BLaER1 (cell line): ENCODE measurements around the gene PPP1R17.

Experiments
- H3K27ac ChIP-seq: shearing (Covaris generic); formaldehyde crosslinking; 2 replicates; pipeline ENCODE4 v1.8.1; 2022
- H3K27me3 ChIP-seq: shearing (Covaris generic); formaldehyde crosslinking; 2 replicates; pipeline ENCODE4 v1.8.1; 2022
- H3K36me3 ChIP-seq: shearing (Covaris generic); formaldehyde crosslinking; 2 replicates; pipeline ENCODE4 v1.8.1; 2022
- H3K4me1 ChIP-seq: shearing (Covaris generic); formaldehyde crosslinking; 2 replicates; pipeline ENCODE4 v1.8.1; 2022
- H3K4me2 ChIP-seq: shearing (Covaris generic); formaldehyde crosslinking; 2 replicates; pipeline ENCODE4 v1.8.1; 2022
- H3K4me3 ChIP-seq: shearing (Covaris generic); formaldehyde crosslinking; 2 replicates; pipeline ENCODE4 v1.8.1; 2022
- H3K9ac ChIP-seq: shearing (Covaris generic); formaldehyde crosslinking; 2 replicates; pipeline ENCODE4 v1.8.1; 2022
- H3K9me3 ChIP-seq: shearing (Covaris generic); formaldehyde crosslinking; 2 replicates; pipeline ENCODE4 v1.8.1; 2022
- H4K20me1 ChIP-seq: shearing (Covaris generic); formaldehyde crosslinking; 2 replicates; pipeline ENCODE4 v1.8.1; 2022
- Cebpa-rat ChIP-seq: shearing (Covaris generic); IDR thresholded peaks from 2 replicates; pipeline ENCODE4 v1.8.1; 2022

The PPP1R17 gene

GRCh38 chr7:31664890-31665289, 22.1 kb upstream of the PPP1R17 start:
- no peak overlapping the region for H3K27ac ChIP-seq
- no peak overlapping the region for H3K4me3 ChIP-seq
- H3K4me2 ChIP-seq = no peak overlapping the region
- no peaks in the 10 kb centered on the region for H4K20me1 ChIP-seq
- no peaks in the 10 kb centered on the region for H3K36me3 ChIP-seq
- H3K27me3 ChIP-seq = no peaks in the 10 kb centered on the region
- H3K9me3 ChIP-seq = no peaks in the 10 kb centered on the region
- TF ChIP-seq Cebpa-rat = peak; percentile 24; the same call in 1 of the 2 replicates
- H3K9ac ChIP-seq = no peak overlapping the region
- no peaks in the 10 kb centered on the region; the same call in 1 of the 2 replicates for H3K4me1 ChIP-seq

- no peaks in the 10 kb centered on the region for H3K27me3 ChIP-seq
- H3K36me3 ChIP-seq = no peaks in the 10 kb centered on the region
- H3K4me3 ChIP-seq = no peak overlapping the region
- H4K20me1 ChIP-seq = no peaks in the 10 kb centered on the region
- no peaks in the 10 kb centered on the region for H3K9me3 ChIP-seq
- H3K27ac ChIP-seq = no peak overlapping the region
- TF ChIP-seq Cebpa-rat = no peak
- H3K9ac ChIP-seq = no peak overlapping the region
- no peaks in the 10 kb centered on the region; the same call in 1 of the 2 replicates for H3K4me1 ChIP-seq
- no peak overlapping the region for H3K4me2 ChIP-seq
Observed at GRCh38 chr7:31665546-31665945, 21.5 kb upstream of the PPP1R17 start.

GRCh38 chr7:31669461-31669860, 17.6 kb upstream of the PPP1R17 start:
- Histone ChIP-seq H3K4me2 (no peak overlapping the region), H4K20me1 (no peaks in the 10 kb centered on the region), H3K27ac (no peak overlapping the region), H3K4me3 (no peak overlapping the region), H3K9ac (no peak overlapping the region), H3K36me3 (no peaks in the 10 kb centered on the region), H3K27me3 (no peaks in the 10 kb centered on the region), H3K9me3 (no peaks in the 10 kb centered on the region), H3K4me1 (no peaks in the 10 kb centered on the region; the same call in 1 of the 2 replicates)
- TF ChIP-seq Cebpa-rat = no peak

GRCh38 chr7:31679574-31680305, 7.3 kb upstream of the PPP1R17 start:
- Histone ChIP-seq H3K9me3 (no peaks in the 10 kb centered on the region), H3K27me3 (no peaks in the 10 kb centered on the region), H3K27ac (no peak overlapping the region), H4K20me1 (no peaks in the 10 kb centered on the region), H3K9ac (no peak overlapping the region), H3K4me3 (no peak overlapping the region), H3K4me2 (no peak overlapping the region), H3K36me3 (no peaks in the 10 kb centered on the region), H3K4me1 (no peaks in the 10 kb centered on the region)
- TF ChIP-seq Cebpa-rat = no peak

GRCh38 chr7:31683445-31684225, 3.4 kb upstream of the PPP1R17 start:
- no peaks in the 10 kb centered on the region for H3K9me3 ChIP-seq
- no peak overlapping the region for H3K4me3 ChIP-seq
- TF ChIP-seq Cebpa-rat = no peak
- H4K20me1 ChIP-seq = no peaks in the 10 kb centered on the region
- no peak overlapping the region for H3K9ac ChIP-seq
- no peak overlapping the region for H3K4me2 ChIP-seq
- no peaks in the 10 kb centered on the region for H3K4me1 ChIP-seq
- no peak overlapping the region for H3K27ac ChIP-seq
- no peaks in the 10 kb centered on the region for H3K27me3 ChIP-seq
- H3K36me3 ChIP-seq = no peaks in the 10 kb centered on the region

- H3K36me3 ChIP-seq = no peaks in the 10 kb centered on the region
- H3K9ac ChIP-seq = no peak overlapping the region
- no peak overlapping the region for H3K4me2 ChIP-seq
- no peaks in the 10 kb centered on the region for H3K4me1 ChIP-seq
- H3K27ac ChIP-seq = no peak overlapping the region
- no peak for TF ChIP-seq Cebpa-rat
- H3K9me3 ChIP-seq = no peaks in the 10 kb centered on the region
- H4K20me1 ChIP-seq = no peaks in the 10 kb centered on the region
- no peaks in the 10 kb centered on the region for H3K27me3 ChIP-seq
- no peak overlapping the region for H3K4me3 ChIP-seq
Observed at GRCh38 chr7:31688372-31688771, 1.4 kb downstream of the PPP1R17 start.

GRCh38 chr7:31688996-31689395, 2.0 kb downstream of the PPP1R17 start:
- TF ChIP-seq Cebpa-rat = no peak
- no peaks in the 10 kb centered on the region for H3K36me3 ChIP-seq
- no peaks in the 10 kb centered on the region for H3K9me3 ChIP-seq
- H3K9ac ChIP-seq = no peak overlapping the region
- no peaks in the 10 kb centered on the region for H3K4me1 ChIP-seq
- no peaks in the 10 kb centered on the region for H3K27me3 ChIP-seq
- H4K20me1 ChIP-seq = no peaks in the 10 kb centered on the region
- no peak overlapping the region for H3K4me2 ChIP-seq
- no peak overlapping the region for H3K27ac ChIP-seq
- no peak overlapping the region for H3K4me3 ChIP-seq

GRCh38 chr7:31690935-31691334, 3.9 kb downstream of the PPP1R17 start:
- Histone ChIP-seq H3K27ac (no peak overlapping the region), H4K20me1 (no peaks in the 10 kb centered on the region), H3K4me3 (no peak overlapping the region), H3K4me1 (no peaks in the 10 kb centered on the region), H3K9me3 (no peaks in the 10 kb centered on the region), H3K4me2 (no peak overlapping the region), H3K36me3 (no peaks in the 10 kb centered on the region), H3K9ac (no peak overlapping the region), H3K27me3 (no peaks in the 10 kb centered on the region)
- TF ChIP-seq Cebpa-rat = no peak

- H3K4me2 ChIP-seq = no peak overlapping the region
- no peaks in the 10 kb centered on the region for H4K20me1 ChIP-seq
- H3K36me3 ChIP-seq = no peaks in the 10 kb centered on the region
- no peaks in the 10 kb centered on the region for H3K9me3 ChIP-seq
- H3K27ac ChIP-seq = no peak overlapping the region
- H3K4me1 ChIP-seq = no peaks in the 10 kb centered on the region
- no peak for TF ChIP-seq Cebpa-rat
- H3K9ac ChIP-seq = no peak overlapping the region
- no peaks in the 10 kb centered on the region for H3K27me3 ChIP-seq
- H3K4me3 ChIP-seq = no peak overlapping the region
Observed at GRCh38 chr7:31692451-31692850, 5.4 kb downstream of the PPP1R17 start.

- TF ChIP-seq Cebpa-rat = no peak
- no peak overlapping the region for H3K27ac ChIP-seq
- H4K20me1 ChIP-seq = no peaks in the 10 kb centered on the region
- H3K4me3 ChIP-seq = no peak overlapping the region
- H3K9ac ChIP-seq = no peak overlapping the region
- H3K36me3 ChIP-seq = no peaks in the 10 kb centered on the region
- no peaks in the 10 kb centered on the region for H3K4me1 ChIP-seq
- no peaks in the 10 kb centered on the region for H3K27me3 ChIP-seq
- no peak overlapping the region for H3K4me2 ChIP-seq
- H3K9me3 ChIP-seq = no peaks in the 10 kb centered on the region
Observed at GRCh38 chr7:31692871-31693270, 5.9 kb downstream of the PPP1R17 start.
